Measurements from ENCODE around the gene GPC6.
"Not testable (repeated sequence)": the region's sequence is repeated elsewhere in the genome, so short reads cannot be mapped to it uniquely, and the experiment has no call there.

The GPC6 gene

DNA sequence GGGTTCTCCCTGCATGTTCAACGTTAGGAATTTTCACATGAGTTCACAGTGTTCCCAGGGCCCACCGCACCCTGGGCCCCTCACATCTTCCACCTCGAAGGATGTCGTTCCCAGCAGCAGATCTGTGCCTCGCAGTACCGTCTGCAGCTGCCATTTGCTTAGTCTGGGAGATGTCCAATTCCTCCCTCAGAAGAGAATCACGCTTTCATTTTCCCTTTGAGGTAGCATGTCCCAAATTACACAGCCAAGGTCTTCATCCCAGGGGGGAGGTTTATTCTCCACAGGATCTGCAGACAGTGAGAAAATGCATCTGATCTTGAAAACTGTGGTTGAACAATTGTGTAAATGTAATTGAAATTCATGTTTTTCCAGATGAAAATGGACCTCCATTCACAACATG, 1102.7 kb downstream of the GPC6 start:
- no peak for DNase-seq (ENCODE audit: low spot score)

GRCh38 chr13:94329754-94330551, 1103.3 kb downstream of the GPC6 start:
- no peak for DNase-seq (ENCODE audit: low spot score)

GRCh38 chr13:94330552-94331071, 1104.0 kb downstream of the GPC6 start:
- DNase-seq (ENCODE audit: low spot score) = no peak

DNA sequence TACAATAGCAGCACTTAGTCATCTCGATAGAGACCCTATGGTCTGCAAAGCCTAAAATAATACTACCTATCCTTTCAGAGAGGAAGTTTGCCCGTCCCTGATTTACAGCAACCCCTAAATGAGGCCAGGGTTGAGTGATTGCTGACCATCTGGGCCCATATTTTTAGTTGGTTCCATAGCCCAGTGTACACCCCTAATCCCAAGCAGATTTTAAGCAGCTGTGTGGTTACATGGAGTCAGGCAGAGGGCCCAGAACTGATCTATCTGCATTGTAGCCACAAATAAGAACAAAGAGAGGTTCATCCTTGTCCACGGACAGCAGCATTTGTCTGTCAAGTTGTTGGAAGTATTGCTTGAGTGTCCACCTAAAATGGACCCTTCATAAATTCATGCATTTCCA, 1104.7 kb downstream of the GPC6 start:
- no peak for DNase-seq (ENCODE audit: low spot score)

DNA sequence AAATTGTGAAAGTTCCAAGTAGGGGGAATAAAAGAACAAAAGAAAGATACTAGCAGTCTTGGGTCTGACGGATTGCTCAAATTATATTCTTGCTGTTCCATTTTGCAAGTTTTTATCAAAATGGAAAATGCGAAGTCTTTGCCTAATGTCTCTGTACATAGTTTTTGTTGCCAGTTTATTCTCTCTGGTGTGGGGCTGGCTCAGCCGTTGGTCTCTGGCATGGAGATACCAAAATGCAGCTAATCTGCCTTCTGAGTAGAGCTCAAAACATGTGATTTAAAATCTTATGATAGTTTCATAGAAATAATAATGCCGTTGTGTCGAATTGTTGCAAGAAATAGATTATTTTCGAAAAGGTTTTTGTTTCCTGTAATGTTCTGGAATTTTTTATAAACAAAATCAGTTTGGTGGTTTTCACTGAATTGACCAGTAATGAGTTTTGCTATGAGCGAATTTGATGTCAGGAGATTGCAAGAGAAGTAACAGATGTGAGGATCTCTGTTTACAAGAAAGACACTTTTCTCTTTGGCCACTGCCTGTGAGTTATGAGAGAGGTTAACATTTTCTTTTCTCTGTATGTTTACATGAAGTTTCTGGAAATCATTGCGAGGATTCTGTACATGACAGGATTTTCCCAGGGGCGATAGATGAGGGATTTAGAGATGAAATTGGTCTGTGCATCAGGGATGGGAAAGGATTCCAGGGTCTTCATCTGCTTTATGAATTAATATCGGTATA, 1105.9 kb downstream of the GPC6 start:
- DNase-seq (ENCODE audit: low spot score) = no peak

DNA sequence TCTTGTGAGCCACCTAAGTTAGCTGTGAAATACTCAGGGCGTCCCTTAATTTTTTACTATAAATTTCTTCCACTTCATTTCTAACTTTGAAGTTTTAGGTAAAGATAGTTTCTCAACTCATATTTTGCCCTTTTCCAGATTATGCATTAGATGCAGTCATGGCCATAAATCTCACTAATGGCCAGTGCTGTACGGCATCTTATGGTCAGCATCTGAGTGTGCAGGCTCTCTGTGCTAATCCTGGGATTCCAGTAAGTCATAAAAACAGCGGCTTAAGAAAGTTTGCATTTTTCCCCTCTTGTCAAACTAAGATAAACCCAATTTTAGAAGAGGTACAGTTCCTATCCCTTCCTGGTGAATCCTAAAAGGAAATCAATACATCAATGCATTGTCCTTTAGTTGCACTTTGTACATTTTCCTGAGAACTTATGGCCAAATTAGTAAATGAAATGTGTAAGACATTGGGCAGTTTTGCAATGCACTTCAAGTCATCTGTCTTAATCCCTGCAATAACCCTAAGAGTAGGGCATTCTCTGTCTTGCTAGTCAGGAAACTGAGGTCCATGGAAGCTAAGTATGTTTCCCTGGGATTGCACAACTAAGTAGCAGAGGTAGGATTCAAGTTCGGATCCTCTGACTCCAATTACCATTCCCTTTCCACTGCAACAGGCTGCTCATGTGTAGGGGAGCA, 1106.7 kb downstream of the GPC6 start:
- DNase-seq (ENCODE audit: low spot score) = no peak

DNA sequence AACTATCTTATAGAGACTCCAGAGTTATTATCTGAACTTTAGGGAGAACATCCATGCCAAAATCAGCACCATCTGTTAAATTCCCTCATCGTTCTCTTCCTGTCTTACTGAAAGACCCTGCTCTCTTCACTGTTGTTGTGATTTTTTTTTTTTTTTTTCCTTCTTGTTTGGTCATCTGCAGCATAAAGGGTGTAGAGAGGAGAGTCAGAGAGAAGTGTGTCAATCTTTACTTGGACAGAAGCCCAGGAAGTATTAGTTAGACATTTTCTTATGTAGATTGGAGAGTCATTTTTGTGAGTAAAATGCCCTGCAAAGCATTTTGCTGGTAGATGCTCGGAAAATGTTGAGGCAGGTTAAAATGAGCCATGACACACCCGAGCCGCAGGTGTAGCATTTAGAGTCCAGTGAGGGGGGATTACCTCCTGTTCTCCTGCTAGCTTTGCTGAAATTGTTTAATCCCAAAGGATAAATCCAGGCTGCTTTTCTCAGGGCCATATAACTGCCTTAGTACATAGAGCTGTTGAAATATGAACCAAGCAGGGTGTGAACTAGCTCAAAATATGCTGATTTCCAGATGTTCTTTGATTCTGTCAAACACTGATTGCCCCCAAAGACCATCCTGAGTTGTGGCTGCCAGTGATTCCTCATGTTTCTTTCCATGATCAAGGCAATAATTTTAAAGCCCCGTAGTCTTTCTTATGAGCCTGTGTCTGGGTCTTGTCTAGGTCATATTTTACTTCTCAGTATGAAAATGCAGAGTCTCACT, 1109.3 kb downstream of the GPC6 start:
- DNase-seq (ENCODE audit: low spot score) = no peak

DNA sequence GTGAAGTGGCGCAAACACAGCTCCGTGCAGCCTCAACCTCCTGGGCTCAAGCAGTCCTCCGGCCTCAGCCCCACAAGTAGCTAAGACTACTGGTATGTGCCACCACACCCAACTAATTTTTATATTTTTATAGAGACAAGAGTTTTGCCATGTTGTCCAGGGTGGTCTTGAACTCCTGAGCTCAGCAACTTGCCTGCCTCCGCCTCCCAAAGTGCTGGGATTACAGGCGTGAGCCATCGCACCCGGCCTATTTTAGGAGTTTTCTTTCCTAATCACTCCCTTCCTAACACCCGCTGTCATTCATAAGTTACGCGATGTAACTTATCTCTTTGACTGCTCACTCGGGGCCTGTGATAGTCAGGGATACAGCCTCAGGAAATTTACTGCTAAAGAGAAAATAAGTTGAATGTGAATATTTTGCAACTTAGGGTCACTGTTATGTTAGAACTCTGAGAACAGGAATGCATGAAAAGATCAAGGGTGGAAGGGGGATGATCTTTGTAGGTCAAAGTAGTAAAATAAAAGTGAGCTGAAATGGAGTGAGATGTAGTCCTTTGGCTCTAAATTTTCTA, 1112.6 kb downstream of the GPC6 start:
- no peak for DNase-seq (ENCODE audit: low spot score)

DNA sequence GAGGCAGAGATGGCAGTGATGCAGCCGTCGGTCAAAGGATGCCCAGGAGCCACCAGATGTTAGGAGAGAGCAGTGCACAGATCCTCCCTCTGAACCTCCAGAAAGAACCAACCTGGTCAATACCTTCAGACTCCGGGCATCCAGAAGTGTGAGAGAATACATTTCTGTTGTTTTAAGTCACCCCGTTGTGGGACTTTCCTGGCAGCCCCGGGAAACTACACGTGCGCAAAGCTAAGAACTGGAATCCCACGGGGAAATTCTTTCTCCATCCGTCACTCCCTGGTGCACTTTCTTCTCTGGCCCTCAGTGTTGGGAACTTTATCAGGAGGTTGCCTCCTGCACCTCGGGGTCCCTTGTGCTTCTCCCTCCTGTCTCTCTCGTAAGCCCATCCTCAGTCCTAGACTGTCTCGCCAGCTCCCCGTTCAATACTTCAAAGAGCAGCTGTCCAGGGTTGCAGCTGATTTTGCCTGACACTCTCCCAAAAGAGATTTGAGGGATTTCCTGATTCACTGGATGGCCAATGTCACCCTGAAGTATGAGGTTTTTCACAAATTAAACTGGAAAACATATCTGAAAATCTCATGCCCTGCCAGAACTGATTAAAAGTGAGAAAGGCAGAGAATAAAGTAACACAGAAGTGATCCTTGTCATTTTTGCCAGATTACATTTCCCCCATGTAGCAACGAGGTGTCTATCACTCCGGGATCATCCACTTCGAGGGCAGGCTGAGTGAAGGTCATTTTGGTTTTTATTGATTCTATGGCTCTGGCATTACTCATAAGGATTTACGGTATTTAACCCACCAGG, 1116.0 kb downstream of the GPC6 start:
- DNase-seq (ENCODE audit: low spot score) = no peak

DNA sequence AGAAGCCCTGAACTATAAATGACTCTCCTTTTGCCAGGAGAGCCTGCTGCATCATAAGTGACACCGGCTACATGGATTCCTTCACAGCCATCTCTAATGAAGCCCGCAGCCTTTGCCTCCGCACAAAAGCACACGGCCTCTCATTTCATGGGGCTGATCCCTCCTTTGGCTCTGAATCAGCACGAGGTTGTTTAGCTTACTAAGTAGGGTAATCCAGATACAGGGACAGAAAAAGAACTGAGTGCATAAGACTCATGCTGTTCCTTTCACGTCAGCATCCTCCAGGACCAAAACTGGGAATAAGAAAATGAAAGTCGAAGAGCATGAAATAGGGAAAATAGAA, 1116.6 kb downstream of the GPC6 start:
- DNase-seq (ENCODE audit: low spot score) = no peak

GRCh38 chr13:94343687-94344086, 1117.1 kb downstream of the GPC6 start:
- DNase-seq (ENCODE audit: low spot score) = not testable (repeated sequence)

DNA sequence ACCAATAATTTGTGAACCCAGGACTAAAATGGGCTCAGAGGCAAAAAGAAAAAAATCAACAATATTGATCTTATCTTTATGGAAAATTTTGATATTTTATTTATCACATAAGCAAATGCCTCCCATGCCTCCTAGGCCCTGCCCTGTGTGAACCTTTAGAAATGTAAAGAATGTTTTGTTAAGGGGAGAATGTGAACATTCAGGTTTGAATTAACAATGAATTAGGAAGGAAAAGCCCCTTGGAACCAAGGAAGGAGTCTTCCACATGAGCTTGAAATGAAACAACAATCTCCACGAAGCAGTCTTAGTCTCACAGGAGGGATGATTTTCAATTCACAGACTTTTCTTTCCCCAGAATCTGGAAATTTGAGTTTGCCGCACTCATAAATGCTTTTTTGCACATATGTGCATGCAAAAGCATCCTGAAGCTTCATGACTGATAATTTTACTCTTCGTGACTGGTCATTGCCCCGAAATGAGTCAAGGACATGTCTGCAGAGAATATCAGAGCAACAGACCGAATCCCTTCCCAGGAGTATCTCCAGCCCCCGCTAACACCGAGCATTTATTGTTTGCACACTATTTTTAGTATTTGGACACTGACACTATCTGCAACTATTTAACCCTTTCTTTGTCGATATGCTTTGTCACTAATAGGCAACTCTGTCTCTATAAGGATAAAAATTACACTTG, 1117.7 kb downstream of the GPC6 start:
- peak; percentile 18 for DNase-seq (ENCODE audit: low spot score)

- no peak for DNase-seq (ENCODE audit: low spot score)
These were observed 1119.0 kb downstream of the GPC6 start for GRCh38 chr13:94345374-94346195.

DNA sequence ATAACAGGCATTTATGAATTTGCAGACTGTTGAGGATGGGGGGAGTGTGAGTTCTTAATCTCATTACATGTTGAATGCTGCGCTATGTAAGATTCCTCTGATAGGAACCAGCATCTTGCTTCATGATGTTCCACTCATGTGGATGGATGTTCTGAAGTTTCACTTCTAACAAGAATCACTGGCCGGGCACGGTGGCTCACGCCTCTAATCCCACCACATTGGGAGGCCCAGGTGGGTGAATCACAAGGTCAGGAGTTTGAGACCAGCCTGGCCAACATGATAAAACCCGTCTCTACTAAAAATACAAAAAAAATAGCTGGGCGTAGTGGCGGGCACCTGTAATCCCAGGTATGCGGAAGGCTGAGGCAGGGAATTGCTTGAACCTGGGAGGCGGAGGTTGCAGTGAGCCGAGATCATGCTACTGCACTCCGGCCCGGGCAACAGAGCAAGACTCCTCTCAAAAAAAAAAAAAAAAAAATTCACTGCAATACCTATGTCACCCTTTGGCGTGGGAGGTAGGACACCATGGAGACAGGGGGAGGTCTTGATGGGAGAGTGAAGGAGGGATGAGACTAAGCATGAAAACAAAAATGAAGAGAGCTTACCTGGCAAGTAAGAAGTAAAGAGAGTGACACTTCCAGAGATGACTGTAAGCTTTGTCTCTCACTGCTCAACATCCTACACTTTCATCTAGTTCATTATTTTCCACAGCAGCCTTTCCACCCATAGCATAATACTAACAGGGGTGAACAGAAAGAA, 1119.8 kb downstream of the GPC6 start:
- no peak for DNase-seq (ENCODE audit: low spot score)

- no peak for DNase-seq (ENCODE audit: low spot score)
These were observed 1124.8 kb downstream of the GPC6 start for GRCh38 chr13:94351292-94351990.

DNA sequence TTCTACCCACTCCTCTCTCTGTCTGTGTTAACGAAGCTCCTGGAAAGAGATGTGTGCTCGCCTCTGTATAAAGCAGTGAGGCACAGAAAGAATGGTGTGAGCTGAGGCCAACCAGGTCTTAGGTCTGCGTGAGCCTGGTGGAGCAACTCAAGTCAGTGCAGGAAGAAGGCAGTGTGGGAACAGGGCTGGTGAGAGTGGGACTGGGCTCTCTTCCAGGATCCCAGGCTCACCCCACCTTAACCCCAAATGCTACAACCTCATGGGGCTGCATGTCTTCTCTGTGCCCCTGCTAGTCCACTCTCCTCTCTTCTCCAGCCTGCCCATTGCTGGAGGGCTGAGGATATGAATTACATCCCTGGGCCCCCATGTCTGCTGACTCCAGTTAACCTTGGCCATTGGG, 1125.5 kb downstream of the GPC6 start:
- DNase-seq (ENCODE audit: low spot score) = no peak

DNA sequence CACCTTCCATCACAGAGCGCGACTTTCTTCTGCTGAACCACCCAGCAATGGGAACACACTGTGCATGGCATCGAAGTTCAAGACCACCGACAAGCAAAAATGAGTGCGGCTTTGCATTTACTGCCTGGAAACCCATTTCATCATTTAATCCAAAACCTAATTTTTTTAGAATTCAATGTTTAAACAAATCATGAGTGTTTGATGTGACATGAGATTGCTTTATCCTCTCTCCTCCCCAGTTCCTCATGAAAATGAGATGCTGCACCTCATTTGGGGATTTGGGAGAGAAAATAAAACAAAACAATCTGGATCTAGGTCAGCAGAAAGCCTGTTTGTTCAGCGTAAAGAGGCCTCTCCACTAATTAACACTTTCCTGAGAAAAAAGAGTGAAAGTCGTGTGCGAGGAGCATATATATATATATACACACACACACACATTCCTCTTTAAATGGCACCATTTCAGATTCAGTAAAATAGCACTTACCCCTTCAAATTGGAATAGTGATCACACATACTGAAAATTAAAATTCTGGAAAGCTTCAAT, 1126.6 kb downstream of the GPC6 start:
- DNase-seq (ENCODE audit: low spot score) = no peak

DNA sequence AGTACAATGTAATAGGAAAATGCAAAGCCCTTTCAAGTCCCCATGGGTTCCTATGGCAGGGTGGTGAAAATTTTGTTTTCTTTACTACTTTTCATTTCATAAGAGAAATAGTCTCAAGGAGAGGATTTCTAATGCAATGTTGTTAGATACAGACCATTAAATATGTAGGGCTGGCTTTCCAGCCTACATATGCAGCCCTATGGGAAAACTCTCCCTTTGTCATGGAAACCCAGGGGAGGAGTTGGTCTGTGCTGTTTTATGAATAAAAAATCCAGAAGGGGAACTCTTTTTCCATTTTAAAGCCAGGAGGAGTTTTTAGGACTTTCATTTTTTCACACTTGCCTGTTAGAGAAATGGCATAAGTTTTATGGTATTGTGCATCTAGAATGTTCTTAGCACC, 1133.3 kb downstream of the GPC6 start:
- DNase-seq (ENCODE audit: low spot score) = no peak

Data from iPS-NIHi11 (cell line).